Stimulated activated CD8-positive, alpha-beta memory T cell treated with anti-CD3 and anti-CD28 coated beads, Interleukin-2, amount 100 ng/mL, for 48 hours (primary cell): ENCODE measurements around the gene MGLL.

Experiments
- DNase-seq, 2 donors: peaks; one replicate each; pipeline ENCODE4 v3.0.0-alpha.2; 2020; ENCODE audit warnings: low read depth in 2 of 2

MGLL gene

GRCh38 chr3:127822041-127822681, at the start of gene MGLL:
MGLL (minus strand) TSS chr3:127822515; CDS start chr3:127822318, 197 bp downstream.
- DNase-seq = no peak

- DNase-seq = no peak
These were observed 47.8 kb upstream of the MGLL start for GRCh38 chr3:127870156-127870555.

DNA sequence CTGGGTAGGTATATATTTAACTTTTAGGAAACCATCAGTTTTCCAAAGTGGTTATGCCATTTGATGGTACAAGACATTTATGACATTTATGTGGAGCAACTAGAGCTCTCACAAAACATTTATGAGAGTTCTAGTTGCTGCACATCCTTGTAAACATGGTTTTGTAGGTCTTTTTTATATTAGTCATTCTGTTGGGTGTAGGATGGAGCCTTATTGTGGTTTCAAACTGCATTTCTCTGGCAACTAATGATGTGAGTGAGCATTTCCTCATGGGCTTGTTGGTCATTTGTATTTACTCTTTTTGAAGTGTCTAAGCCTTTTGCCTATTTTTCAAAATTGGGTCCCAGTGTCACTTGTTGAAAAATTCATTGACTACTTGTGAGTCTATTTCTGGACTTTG, 45.7 kb upstream of the MGLL start:
- no peak for DNase-seq

GRCh38 chr3:127867412-127867811, 45.1 kb upstream of the MGLL start:
- no peak for DNase-seq

- no peak for DNase-seq
These were observed 43.6 kb upstream of the MGLL start for GRCh38 chr3:127865941-127866340.

- DNase-seq = no peak
These were observed 37.9 kb upstream of the MGLL start for GRCh38 chr3:127860211-127860696.

DNA sequence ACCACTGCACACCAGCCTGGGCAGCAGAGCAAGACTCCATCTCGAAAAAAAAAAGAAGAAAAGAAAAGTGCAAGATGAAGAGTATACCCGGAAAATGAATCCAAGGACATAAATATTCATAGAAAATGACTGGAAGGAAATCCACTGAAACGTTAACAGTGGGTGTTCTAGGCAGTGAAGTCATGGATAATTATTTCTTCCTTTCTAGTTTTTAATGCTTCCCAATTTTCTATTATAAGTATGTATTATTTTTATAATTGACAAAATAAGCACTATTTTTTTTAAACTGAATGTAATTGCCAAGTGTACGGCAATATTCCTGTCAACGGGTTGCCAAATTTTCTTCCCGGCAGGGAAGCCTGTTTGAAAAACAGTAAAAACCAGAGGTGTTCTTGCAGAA, 37.4 kb upstream of the MGLL start:
- no peak for DNase-seq

- DNase-seq = no peak
These were observed 36.6 kb upstream of the MGLL start for GRCh38 chr3:127858937-127859336.

- DNase-seq = no peak
These were observed 36.2 kb upstream of the MGLL start for GRCh38 chr3:127858521-127858920.

DNA sequence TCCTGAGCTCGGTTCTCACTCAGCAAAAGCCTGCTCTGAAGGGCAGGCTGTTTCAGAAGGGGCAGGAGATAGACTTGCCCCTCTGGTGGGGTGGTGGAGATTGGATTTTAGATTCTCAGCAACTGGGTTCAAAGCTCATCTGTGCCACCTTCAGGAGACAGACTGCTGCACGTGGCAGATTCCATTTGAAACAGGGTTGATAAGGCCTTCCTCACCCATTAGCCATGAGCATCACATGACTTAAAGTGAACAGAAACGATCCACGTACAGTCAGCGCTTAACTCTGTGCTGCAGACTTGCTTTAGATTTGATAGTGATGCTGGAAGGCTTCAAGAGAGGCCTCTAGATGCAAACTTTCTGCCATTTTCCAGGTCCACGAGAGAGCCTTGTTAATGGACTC, 35.0 kb upstream of the MGLL start:
- no peak for DNase-seq

- no peak for DNase-seq
These were observed 34.5 kb upstream of the MGLL start for GRCh38 chr3:127856801-127857200.

GRCh38 chr3:127855246-127855645, 32.9 kb upstream of the MGLL start:
- no peak for DNase-seq

- no peak for DNase-seq
These were observed 31.4 kb upstream of the MGLL start for GRCh38 chr3:127853681-127854080.

DNA sequence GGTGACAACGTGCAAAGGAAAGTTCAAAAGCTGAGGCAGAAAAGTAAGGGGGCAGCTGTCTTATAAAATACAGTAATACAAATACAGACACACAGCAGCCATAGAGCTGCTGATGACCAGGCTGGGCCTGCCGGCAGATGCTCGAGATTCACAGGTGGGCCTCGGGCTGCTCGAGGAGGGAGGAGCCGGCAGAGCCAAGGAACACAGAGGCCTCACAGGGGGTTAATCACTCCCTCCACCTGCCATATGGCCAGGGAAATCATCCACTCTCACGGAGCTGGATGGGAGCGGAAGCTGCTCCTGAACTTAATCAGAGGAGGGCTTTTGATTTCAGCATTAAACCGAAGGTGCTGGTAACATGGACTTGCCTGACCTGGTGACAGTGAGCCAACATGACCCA, 29.6 kb upstream of the MGLL start:
- DNase-seq = no peak

DNA sequence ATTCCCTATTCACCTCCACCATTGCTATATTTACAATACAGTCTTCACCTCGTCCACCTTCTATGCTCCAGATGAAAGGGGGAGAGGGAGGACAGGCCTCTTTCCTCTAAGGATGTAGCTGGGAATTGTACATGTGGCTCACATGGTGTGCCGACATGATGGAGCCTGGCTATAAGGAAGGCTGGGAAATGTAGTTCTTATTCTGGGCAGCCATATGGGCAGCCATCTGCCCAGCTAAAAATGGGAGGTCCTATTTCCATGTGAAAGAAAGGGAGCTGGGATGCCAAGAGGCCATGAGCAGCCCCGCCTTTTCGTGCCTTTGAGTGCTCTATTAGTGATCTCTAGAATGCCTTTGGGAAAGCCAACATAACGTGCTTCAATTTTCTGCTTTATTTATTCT, 27.1 kb upstream of the MGLL start:
- DNase-seq = no peak

DNA sequence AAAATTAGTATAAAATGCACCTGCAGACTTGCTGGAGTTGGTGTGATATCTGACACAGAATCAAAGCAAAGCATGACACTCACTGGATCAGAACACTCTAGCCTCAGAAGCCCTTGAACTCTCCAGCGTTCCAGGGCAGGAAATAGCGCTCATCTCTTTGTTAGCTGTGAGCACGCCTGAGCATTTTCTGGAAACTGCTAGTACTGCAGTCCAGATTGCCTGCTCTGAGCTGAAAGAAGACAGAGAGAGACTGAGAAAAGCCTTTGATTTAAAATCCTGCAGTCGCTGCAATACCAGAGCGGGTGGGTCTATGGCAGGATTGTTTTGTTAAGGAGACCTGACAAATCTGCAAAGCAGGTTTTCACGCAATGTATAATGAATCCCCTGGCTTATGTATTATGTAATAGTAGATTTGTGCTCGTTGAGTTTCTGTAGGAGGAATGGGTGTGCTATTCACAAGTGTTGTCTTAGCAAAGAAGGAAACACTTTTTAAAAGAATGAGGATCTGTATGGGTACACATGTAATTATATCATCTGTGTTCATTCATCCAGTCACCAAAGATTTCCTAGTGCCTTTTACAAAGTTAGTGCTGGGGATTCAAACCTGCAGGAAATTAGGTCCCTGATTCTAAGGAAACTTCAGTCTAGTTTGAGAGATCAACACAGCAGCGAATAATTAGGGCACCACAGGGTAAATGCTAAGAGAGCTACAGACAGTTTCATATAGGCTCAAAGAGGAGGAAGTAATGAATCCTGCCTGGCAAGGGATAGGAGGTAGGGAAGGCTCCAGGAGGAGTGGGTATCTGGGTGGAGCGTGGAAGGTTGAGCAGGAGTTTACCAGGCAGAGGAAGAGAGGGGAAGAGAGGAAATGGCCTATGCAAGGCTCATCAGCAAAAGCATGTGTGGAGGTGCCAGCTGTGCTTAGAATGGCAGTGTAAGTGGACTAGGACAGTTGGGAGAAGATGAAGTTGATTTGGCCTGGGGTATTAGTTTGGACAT, 26.1 kb upstream of the MGLL start:
- no peak for DNase-seq

- DNase-seq = no peak
These were observed 25.0 kb upstream of the MGLL start for GRCh38 chr3:127847236-127847720.

DNA sequence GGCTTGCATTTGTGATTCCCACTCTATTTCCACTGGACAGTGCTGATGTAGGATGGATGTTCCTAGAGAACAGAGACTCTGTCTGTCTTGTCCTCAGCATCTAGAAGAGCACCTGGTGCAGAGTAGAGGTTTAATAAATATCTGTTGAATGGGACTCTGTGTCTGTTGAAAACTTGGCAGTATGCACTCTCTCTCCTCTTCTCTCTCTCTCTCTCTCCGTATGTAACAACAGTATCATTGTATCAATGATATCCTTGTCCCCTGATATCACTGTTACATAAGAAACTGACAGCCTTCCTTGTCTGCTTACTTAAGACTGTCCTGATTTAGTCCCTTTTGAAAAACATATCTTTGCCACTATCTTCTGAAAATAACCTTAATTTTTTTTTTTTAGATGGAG, 24.3 kb upstream of the MGLL start:
- DNase-seq = no peak

- DNase-seq = no peak
These were observed 22.1 kb upstream of the MGLL start for GRCh38 chr3:127844326-127844942.

- no peak for DNase-seq
These were observed 18.4 kb upstream of the MGLL start for GRCh38 chr3:127840671-127841070.

- DNase-seq = no peak
These were observed 16.8 kb upstream of the MGLL start for GRCh38 chr3:127839099-127839498.
